ENCODE results near the gene HDAC10. TPM values are rescaled to one million over a fixed set of nuclear protein-coding genes. Genes with fewer than 3 reads are reported as not detected.

HDAC10 gene
- total RNA-seq, 2 donors from 2014 or later, result 57.2 to 62.8 TPM

DNA sequence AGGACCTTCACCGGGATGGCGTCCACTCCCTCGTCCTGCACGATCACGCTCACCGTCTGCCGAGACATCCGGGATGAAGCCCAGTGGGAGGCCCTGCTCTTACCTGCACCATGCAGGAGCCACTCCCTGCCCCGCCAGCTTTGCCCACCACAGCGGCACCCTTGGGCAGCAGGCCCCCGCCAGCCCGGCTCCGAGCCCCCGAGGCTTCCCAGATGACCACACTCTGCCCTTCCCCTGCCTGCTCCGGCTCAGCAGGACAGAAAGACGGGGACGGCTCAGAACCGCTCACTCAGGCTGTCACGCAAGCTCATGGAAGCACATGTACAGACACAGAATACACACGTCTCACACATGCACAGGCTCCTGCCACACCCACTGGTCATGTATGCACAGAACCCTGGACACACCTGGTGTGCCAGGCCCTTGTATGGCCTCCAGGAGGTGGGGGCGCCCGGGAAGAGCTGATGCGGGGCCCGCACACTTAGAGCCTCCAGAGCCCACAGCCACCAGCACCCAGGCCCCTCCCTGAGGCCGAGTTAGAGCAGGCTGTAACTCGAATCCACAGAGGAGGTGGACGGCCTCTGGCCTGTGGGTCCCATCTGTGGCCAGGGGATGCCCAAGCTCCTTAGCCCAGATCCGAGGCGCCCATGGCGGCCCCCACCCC, 28.0 kb upstream of the HDAC10 start:
- no peaks in the 10 kb centered on the region for H3K4me1 ChIP-seq (ENCODE audit: control insufficient read depth, insufficient read depth, low read length)
- H3K27me3 Mint-ChIP-seq (ENCODE audit: insufficient read depth), result no peaks in the 10 kb centered on the region
- no peak overlapping the region for H3K4me3 Mint-ChIP-seq
- TF ChIP-seq, protein P1, sequence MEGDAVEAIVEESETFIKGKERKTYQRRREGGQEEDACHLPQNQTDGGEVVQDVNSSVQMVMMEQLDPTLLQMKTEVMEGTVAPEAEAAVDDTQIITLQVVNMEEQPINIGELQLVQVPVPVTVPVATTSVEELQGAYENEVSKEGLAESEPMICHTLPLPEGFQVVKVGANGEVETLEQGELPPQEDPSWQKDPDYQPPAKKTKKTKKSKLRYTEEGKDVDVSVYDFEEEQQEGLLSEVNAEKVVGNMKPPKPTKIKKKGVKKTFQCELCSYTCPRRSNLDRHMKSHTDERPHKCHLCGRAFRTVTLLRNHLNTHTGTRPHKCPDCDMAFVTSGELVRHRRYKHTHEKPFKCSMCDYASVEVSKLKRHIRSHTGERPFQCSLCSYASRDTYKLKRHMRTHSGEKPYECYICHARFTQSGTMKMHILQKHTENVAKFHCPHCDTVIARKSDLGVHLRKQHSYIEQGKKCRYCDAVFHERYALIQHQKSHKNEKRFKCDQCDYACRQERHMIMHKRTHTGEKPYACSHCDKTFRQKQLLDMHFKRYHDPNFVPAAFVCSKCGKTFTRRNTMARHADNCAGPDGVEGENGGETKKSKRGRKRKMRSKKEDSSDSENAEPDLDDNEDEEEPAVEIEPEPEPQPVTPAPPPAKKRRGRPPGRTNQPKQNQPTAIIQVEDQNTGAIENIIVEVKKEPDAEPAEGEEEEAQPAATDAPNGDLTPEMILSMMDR (conservative IDR thresholded peaks at IDR 0.05), result no peak
- no peak for DNase-seq
- H3K4me3 ChIP-seq (ENCODE audit: low read length), result no peak overlapping the region
- no peaks in the 10 kb centered on the region for H3K27me3 ChIP-seq (ENCODE audit: control insufficient read depth, insufficient read depth, low read length, poor library complexity, severe bottlenecking)
- peaks cover 19% of the 10 kb centered on the region for H3K36me3 ChIP-seq (ENCODE audit: control insufficient read depth, insufficient read depth, low read length)
- no peak overlapping the region for H3K9ac ChIP-seq (ENCODE audit: extremely low read depth, low read length, poor library complexity, severe bottlenecking)
- no peak overlapping the region for H3K27ac ChIP-seq (ENCODE audit: low read depth, low read length)
- no peak overlapping the region for H3K27ac Mint-ChIP-seq
- H3K4me1 Mint-ChIP-seq, result no peaks in the 10 kb centered on the region
- peaks cover 49% of the 10 kb centered on the region for H3K36me3 Mint-ChIP-seq (ENCODE audit: low read depth)
- peaks cover 7% of the 10 kb centered on the region for H3K9me3 Mint-ChIP-seq
- H3K9me3 ChIP-seq (ENCODE audit: control insufficient read depth, low read length), result peaks cover 4% of the 10 kb centered on the region
- 95% methylated on average over 16 to 30 of the region's 30 CpGs for WGBS, 2 experiments (ENCODE audit: insufficient coverage in 1 of 2, insufficient read length in 1 of 2)

DNA sequence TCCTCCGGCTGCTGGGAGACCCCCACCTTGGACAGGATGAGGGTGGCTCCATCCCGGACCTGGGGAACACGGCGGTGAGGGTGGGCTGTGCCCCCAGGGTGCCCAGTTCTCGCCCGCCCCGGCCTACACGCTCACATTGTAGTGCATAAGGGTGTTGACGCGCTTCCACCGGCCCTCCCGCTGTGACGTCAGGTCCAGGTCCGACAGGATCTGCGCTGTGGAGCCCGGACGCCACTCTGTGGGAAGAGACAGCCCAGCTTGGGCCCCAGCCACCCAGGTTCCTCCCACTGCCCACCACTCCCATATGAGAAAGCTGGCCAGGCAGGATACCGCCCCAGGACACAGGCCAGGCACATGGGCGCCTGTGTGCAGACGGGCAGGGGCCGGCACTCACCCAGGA, 27.4 kb upstream of the HDAC10 start:
- Mint-ChIP-seq H3K27ac (no peak overlapping the region), H3K36me3 (ENCODE audit: low read depth) (peaks cover 48% of the 10 kb centered on the region), H3K4me3 (no peak overlapping the region), H3K4me1 (no peaks in the 10 kb centered on the region), H3K27me3 (ENCODE audit: insufficient read depth) (peaks cover 2% of the 10 kb centered on the region), H3K9me3 (peaks cover 7% of the 10 kb centered on the region)
- TF ChIP-seq, protein P1 (conservative IDR thresholded peaks at IDR 0.05), result no peak
- no peak for DNase-seq
- no peak overlapping the region for H3K27ac ChIP-seq (ENCODE audit: low read depth, low read length)
- H3K27me3 ChIP-seq (ENCODE audit: control insufficient read depth, insufficient read depth, low read length, poor library complexity, severe bottlenecking), result no peaks in the 10 kb centered on the region
- WGBS, 2 experiments (ENCODE audit: insufficient coverage in 1 of 2, insufficient read length in 1 of 2), result 96% methylated on average over 19 to 21 of the region's 21 CpGs
- no peak overlapping the region for H3K4me3 ChIP-seq (ENCODE audit: low read length)
- H3K36me3 ChIP-seq (ENCODE audit: control insufficient read depth, insufficient read depth, low read length), result peaks cover 19% of the 10 kb centered on the region
- H3K4me1 ChIP-seq (ENCODE audit: control insufficient read depth, insufficient read depth, low read length), result no peaks in the 10 kb centered on the region
- no peak overlapping the region for H3K9ac ChIP-seq (ENCODE audit: extremely low read depth, low read length, poor library complexity, severe bottlenecking)
- peaks cover 4% of the 10 kb centered on the region for H3K9me3 ChIP-seq (ENCODE audit: control insufficient read depth, low read length)

DNA sequence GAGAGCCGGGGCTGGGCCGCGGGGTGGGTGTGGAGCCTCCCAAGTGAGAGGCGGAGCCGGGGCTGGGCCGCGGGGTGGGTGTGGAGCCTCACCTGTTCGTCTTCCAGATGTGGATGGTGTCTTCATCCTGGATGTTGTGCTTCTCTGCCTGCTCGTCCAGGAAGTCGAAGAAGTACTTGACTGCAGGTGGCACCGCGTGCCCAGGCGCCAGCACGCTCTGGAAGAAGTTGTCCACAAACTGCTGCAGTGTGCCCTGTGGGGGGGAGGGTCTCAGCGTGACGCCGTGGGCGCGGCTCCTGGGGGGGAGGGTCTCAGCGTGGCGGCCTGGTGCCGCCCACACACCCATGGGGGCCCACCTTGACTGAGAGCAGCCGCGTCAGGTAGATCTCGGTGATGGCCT, 26.7 kb upstream of the HDAC10 start:
- no peak overlapping the region for H3K27ac Mint-ChIP-seq
- H3K4me1 Mint-ChIP-seq, result no peaks in the 10 kb centered on the region
- H3K9me3 Mint-ChIP-seq, result peaks cover 7% of the 10 kb centered on the region
- Histone ChIP-seq H3K4me3 (ENCODE audit: low read length) (no peak overlapping the region), H3K36me3 (ENCODE audit: control insufficient read depth, insufficient read depth, low read length) (peaks cover 16% of the 10 kb centered on the region), H3K4me1 (ENCODE audit: control insufficient read depth, insufficient read depth, low read length) (no peaks in the 10 kb centered on the region), H3K9me3 (ENCODE audit: control insufficient read depth, low read length) (peaks cover 4% of the 10 kb centered on the region), H3K27me3 (ENCODE audit: control insufficient read depth, insufficient read depth, low read length, poor library complexity, severe bottlenecking) (no peaks in the 10 kb centered on the region), H3K27ac (ENCODE audit: low read depth, low read length) (no peak overlapping the region), H3K9ac (ENCODE audit: extremely low read depth, low read length, poor library complexity, severe bottlenecking) (no peak overlapping the region)
- H3K36me3 Mint-ChIP-seq (ENCODE audit: low read depth), result peaks cover 48% of the 10 kb centered on the region
- 94 to 96% methylated on average over 15 to 25 of the region's 25 CpGs for WGBS, 2 experiments (ENCODE audit: insufficient coverage in 1 of 2, insufficient read length in 1 of 2)
- TF ChIP-seq, protein P1 (conservative IDR thresholded peaks at IDR 0.05), result no peak
- H3K4me3 Mint-ChIP-seq, result no peak overlapping the region
- peaks cover 5% of the 10 kb centered on the region for H3K27me3 Mint-ChIP-seq (ENCODE audit: insufficient read depth)
- DNase-seq, result no peak
